Panc1 (cell line): ENCODE measurements around the gene NT5M. TPM values are rescaled to one million over a fixed set of nuclear protein-coding genes. Genes with fewer than 3 reads are reported as not detected.

Experiments used
- ATAC-seq: fragments of 200-7000 bp; cut with Tn5 transposase; 2 replicates; pipeline ENCODE4 v1.9.1; 2020; ENCODE audit warnings: mild to moderate bottlenecking, moderate library complexity
- BruUV-seq: library from RNA; stranded (reverse); fragments of 400-500 nt; replicated peaks from 2 replicates; lab custom pipeline; 2021; lab: Mats Ljungman, UMichigan
- CTCF ChIA-PET: fragments of 300-600 bp; sonication (Branson Sonifier 250); formaldehyde crosslinking; loops from one replicate; lab custom pipeline; 2022; ENCODE audit warnings: antibody characterized with exemption; lab: Charles Lee
- POLR2A ChIA-PET: fragments of 300-600 bp; sonication (Branson Sonifier 250); formaldehyde crosslinking; loops from one replicate; lab custom pipeline; 2022; ENCODE audit warnings: antibody characterized with exemption; lab: Charles Lee
- DNase-seq: peaks from one replicate; pipeline ENCODE4 v3.0.0-alpha.2; 2010; ENCODE audit warnings: low read depth, low spot score
- H3K27ac ChIP-seq: 2 replicates; pipeline ENCODE4 v1.5.1; 2011; ENCODE audit warnings: mild to moderate bottlenecking, low read length, inconsistent platforms
- H3K27me3 ChIP-seq: fragments of 200-500 bp; sonication (Bioruptor generic); 2 replicates; pipeline ENCODE4 v1.6.0; 2014; ENCODE audit warnings: low read length, inconsistent platforms; ENCODE audit not compliant: control insufficient read depth, insufficient read depth
- H3K36me3 ChIP-seq: fragments of 200-500 bp; sonication (Bioruptor generic); 2 replicates; pipeline ENCODE4 v1.5.1; 2014; ENCODE audit warnings: inconsistent platforms, mild to moderate bottlenecking, low read length, moderate library complexity; ENCODE audit not compliant: control insufficient read depth, insufficient read depth
- H3K4me1 ChIP-seq: 2 replicates; pipeline ENCODE4 v1.5.1; 2011; ENCODE audit warnings: inconsistent platforms, mild to moderate bottlenecking, low read length, moderate library complexity; ENCODE audit not compliant: control insufficient read depth, insufficient read depth
- H3K4me3 ChIP-seq, 2 experiments: 2 replicates each; pipeline ENCODE4 v1.5.1; 2011 to 2012; ENCODE audit warnings: low read depth in 2 of 2, low read length in 2 of 2, mild to moderate bottlenecking in 2 of 2, inconsistent platforms in 1 of 2, moderate library complexity in 1 of 2
- H3K9me3 ChIP-seq: fragments of 200-500 bp; sonication (Bioruptor generic); 2 replicates; pipeline ENCODE4 v1.5.1; 2014; ENCODE audit warnings: low read depth, mild to moderate bottlenecking, inconsistent platforms, low read length, moderate library complexity; ENCODE audit not compliant: control insufficient read depth, insufficient read depth
- POLR2AphosphoS5 ChIP-seq: IDR thresholded peaks from 2 replicates; pipeline ENCODE4 v1.6.1; 2012; ENCODE audit warnings: mild to moderate bottlenecking, low read depth, low read length, moderate library complexity
- SIN3A ChIP-seq: IDR thresholded peaks from 2 replicates; pipeline ENCODE4 v1.6.1; 2012; ENCODE audit warnings: low read depth, mild to moderate bottlenecking, low read length, moderate library complexity, borderline replicate concordance; ENCODE audit not compliant: insufficient read depth
- TCF7L2 ChIP-seq: IDR thresholded peaks from 2 replicates; pipeline ENCODE4 v1.6.1; 2011; ENCODE audit warnings: mild to moderate bottlenecking, low read depth, low read length, inconsistent platforms
- in situ Hi-C: cut with HindIII; loops from 2 replicates; pipeline ENCODE4 v1.10.0; 2016; ENCODE audit warnings: low sequenced_read_pairs, low pct_unique_long_range_greater_than_20kb
- intact Hi-C: fragments of 100-400 bp; cut with micrococcal nuclease; formaldehyde crosslinking; loops from one replicate; pipeline ENCODE4 v1.10.0; 2022; ENCODE audit not compliant: unreplicated experiment
- total RNA-seq: library from RNA; stranded (reverse); gene quantifications from one replicate; pipeline ENCODE4 v1.2.1, GENCODE V29; 2021; ENCODE audit not compliant: unreplicated experiment
- TF ChIP-seq, protein P1 (sequence below), 2 experiments: IDR thresholded peaks; 2 replicates each; pipeline ENCODE4 v1.6.1; 2011 to 2012; ENCODE audit warnings: low read depth in 2 of 2, control low read depth in 1 of 2, low read length in 1 of 2, mild to moderate bottlenecking in 1 of 2, moderate library complexity in 1 of 2; ENCODE audit not compliant: insufficient read depth in 1 of 2
- TF ChIP-seq, protein P2 (sequence below): fragments of 450-650 bp; IDR thresholded peaks from 2 replicates; pipeline ENCODE4 v1.5.1; 2017; ENCODE audit warnings: mild to moderate bottlenecking

The NT5M gene
- total RNA-seq, 1 experiment from 2014 or later, result 3.1 TPM

DNA sequence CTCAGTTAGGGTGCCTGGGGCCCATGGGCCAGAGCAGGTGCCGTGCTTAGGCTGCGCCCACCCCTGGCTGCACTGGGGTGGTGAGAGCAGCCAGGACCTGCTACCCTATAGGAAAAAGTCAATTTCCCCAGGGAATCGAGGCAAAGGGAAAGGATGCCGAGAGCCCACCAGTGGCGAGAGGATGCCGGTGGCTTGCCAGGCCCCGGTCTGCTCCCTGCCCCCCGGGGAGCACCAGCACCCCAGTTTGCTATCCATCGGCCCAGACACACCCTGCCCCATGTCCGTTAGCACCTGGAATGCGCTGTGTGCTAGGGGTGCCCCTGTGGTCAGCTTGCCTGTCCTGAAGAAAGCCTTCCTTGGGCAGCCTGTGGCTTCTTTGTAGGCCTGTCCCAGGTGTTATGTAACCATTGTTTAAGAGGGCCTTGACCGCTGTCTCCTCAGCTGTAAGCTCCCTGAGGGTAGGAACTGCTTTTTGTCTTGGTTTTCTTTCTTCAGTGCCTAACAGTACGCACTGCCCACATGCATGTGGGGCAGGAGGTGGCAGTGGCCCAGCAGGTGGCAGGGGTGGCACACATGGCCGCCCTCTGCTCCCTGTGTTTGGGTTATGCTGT, 40.8 kb downstream of the NT5M start:
- no peak for TF ChIP-seq POLR2AphosphoS5
- TF ChIP-seq, protein P1, sequence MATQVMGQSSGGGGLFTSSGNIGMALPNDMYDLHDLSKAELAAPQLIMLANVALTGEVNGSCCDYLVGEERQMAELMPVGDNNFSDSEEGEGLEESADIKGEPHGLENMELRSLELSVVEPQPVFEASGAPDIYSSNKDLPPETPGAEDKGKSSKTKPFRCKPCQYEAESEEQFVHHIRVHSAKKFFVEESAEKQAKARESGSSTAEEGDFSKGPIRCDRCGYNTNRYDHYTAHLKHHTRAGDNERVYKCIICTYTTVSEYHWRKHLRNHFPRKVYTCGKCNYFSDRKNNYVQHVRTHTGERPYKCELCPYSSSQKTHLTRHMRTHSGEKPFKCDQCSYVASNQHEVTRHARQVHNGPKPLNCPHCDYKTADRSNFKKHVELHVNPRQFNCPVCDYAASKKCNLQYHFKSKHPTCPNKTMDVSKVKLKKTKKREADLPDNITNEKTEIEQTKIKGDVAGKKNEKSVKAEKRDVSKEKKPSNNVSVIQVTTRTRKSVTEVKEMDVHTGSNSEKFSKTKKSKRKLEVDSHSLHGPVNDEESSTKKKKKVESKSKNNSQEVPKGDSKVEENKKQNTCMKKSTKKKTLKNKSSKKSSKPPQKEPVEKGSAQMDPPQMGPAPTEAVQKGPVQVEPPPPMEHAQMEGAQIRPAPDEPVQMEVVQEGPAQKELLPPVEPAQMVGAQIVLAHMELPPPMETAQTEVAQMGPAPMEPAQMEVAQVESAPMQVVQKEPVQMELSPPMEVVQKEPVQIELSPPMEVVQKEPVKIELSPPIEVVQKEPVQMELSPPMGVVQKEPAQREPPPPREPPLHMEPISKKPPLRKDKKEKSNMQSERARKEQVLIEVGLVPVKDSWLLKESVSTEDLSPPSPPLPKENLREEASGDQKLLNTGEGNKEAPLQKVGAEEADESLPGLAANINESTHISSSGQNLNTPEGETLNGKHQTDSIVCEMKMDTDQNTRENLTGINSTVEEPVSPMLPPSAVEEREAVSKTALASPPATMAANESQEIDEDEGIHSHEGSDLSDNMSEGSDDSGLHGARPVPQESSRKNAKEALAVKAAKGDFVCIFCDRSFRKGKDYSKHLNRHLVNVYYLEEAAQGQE (IDR thresholded peaks at IDR 0.05; ENCODE audit: insufficient read depth in 1 of 2, low read depth in 2 of 2, low read length in 1 of 2), result no peak
- TF ChIP-seq SIN3A, result no peak
- Histone ChIP-seq H3K27me3 (no peaks in the 10 kb centered on the region), H3K4me1 (no peaks in the 10 kb centered on the region), H3K9me3 (no peaks in the 10 kb centered on the region), H3K4me3 (no peak overlapping the region), H3K36me3 (no peaks in the 10 kb centered on the region), H3K27ac (no peak overlapping the region)
- POLR2A ChIA-PET, result no interaction called here
- in situ Hi-C loops, result no loop called here
- CTCF ChIA-PET, result no interaction called here
- no TSS peak for BruUV-seq
- intact Hi-C loops, result no loop called here
- ATAC-seq (no peak), DNase-seq (no peak)

DNA sequence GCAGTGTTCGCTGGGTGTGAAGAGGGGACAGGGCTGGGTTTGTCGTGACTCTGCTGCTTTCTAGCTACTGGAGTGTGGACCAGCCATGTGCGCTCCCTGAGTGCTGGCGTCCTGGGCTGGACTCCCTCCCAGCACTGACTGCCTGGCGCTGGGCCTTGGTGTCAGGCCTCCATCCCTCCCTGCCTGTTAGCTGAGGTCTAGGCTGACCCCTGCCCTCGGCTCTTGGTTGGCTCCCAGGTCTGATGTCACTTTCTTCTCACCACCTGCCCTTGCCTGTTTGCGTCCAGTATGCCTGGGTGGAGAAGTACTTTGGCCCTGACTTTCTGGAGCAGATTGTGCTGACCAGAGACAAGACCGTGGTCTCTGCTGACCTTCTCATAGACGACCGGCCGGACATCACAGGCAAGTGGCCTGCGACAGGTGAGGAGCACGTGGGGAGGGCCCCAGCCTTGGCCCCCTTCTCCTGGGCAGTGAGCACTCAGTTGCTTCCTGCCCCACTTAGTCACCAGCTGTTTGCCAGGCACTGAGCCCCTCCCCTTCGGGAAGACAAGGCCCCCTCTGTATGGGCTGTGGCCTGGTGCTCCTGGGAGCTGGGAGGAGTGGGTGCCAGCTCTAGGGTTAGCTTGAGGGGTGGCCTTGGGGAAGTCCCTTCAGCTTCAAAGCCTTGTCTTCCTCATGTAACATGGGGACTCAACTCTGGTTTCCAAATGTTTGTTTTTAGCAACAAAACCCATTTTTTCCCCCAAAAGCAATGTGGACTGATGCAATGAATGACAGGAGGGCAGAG, 41.5 kb downstream of the NT5M start:
- ChIA-PET CTCF (no interaction called here), POLR2A (no interaction called here)
- BruUV-seq, result no TSS peak
- DNase-seq, result no peak
- no peak for ATAC-seq
- Histone ChIP-seq H3K9me3 (no peaks in the 10 kb centered on the region), H3K4me3 (no peak overlapping the region), H3K27me3 (no peaks in the 10 kb centered on the region), H3K36me3 (no peaks in the 10 kb centered on the region), H3K27ac (no peak overlapping the region), H3K4me1 (no peaks in the 10 kb centered on the region)
- no peak for TF ChIP-seq POLR2AphosphoS5
- TF ChIP-seq, protein P1 (IDR thresholded peaks at IDR 0.05; ENCODE audit: insufficient read depth in 1 of 2, low read depth in 2 of 2, low read length in 1 of 2), result no peak
- TF ChIP-seq, protein P2, sequence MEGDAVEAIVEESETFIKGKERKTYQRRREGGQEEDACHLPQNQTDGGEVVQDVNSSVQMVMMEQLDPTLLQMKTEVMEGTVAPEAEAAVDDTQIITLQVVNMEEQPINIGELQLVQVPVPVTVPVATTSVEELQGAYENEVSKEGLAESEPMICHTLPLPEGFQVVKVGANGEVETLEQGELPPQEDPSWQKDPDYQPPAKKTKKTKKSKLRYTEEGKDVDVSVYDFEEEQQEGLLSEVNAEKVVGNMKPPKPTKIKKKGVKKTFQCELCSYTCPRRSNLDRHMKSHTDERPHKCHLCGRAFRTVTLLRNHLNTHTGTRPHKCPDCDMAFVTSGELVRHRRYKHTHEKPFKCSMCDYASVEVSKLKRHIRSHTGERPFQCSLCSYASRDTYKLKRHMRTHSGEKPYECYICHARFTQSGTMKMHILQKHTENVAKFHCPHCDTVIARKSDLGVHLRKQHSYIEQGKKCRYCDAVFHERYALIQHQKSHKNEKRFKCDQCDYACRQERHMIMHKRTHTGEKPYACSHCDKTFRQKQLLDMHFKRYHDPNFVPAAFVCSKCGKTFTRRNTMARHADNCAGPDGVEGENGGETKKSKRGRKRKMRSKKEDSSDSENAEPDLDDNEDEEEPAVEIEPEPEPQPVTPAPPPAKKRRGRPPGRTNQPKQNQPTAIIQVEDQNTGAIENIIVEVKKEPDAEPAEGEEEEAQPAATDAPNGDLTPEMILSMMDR, result no peak
- no peak for TF ChIP-seq SIN3A
- no peak for TF ChIP-seq TCF7L2
- in situ Hi-C loops, result no loop called here
- intact Hi-C loops, result no loop called here
